SK-N-SH (cell line): ENCODE measurements around the gene USP40. TPM values are rescaled to one million over a fixed set of nuclear protein-coding genes. Genes with fewer than 3 reads are reported as not detected.
A peak's percentile ranks its signal among the peaks of the same experiment; 100 is the strongest.

Experiments used
- CTCF ChIA-PET: fragments of 300-600, 350-600 bp; formaldehyde crosslinking; extraction: SDS; loops from one replicate; lab custom pipeline; 2021; lab: Yijun Ruan, JAX
- POLR2A ChIA-PET: fragments of 350-600 bp; sonication (Branson Sonifier 250); formaldehyde crosslinking; extraction: SDS; loops from one replicate; lab custom pipeline; 2020; ENCODE audit warnings: antibody characterized with exemption, inconsistent platforms; lab: Yijun Ruan, JAX
- DNase-seq: peaks from one replicate; pipeline ENCODE4 v3.0.0; 2012
- H2AFZ ChIP-seq: fragments of 200-600 bp; sonication (generic); 2 replicates; pipeline ENCODE4 v1.8.1; 2016; ENCODE audit warnings: antibody characterized with exemption, mild to moderate bottlenecking, low read depth
- H3F3A ChIP-seq: fragments of 200-600 bp; sonication (generic); replicated peaks from 2 replicates; pipeline ENCODE3; 2016; ENCODE audit warnings: antibody characterized with exemption, mild to moderate bottlenecking; ENCODE audit not compliant: insufficient read depth
- H3K27ac ChIP-seq, 2 experiments: fragments of 200-500 bp in 1 of 2; fragments of 200-600 bp in 1 of 2; sonication (Bioruptor generic) in 1 of 2; sonication (generic), shearing (Covaris generic) in 1 of 2; 2 replicates each; pipeline versions ENCODE4 v1.5.1 to v1.6.1; 2014 to 2016; ENCODE audit warnings: low read depth in 2 of 2, inconsistent platforms in 1 of 2, low read length in 1 of 2, mild to moderate bottlenecking in 1 of 2, mixed read lengths in 1 of 2
- H3K27me3 ChIP-seq: fragments of 200-600 bp; sonication (generic), shearing (Covaris generic); 2 replicates; pipeline ENCODE4 v1.6.1; 2016; ENCODE audit warnings: mixed run types; ENCODE audit not compliant: insufficient read depth
- H3K36me3 ChIP-seq, 2 experiments: fragments of 200-500 bp in 1 of 2; fragments of 200-600 bp in 1 of 2; sonication (Bioruptor generic) in 1 of 2; sonication (generic) in 1 of 2; replicated peaks in 1 of 2; 2 replicates each; pipeline versions ENCODE3 to v1.5.1; 2014 to 2016; ENCODE audit warnings: low read length in 1 of 2, mild to moderate bottlenecking in 1 of 2; ENCODE audit not compliant: insufficient read depth in 2 of 2, control insufficient read depth in 1 of 2
- H3K4me1 ChIP-seq, 2 experiments: fragments of 200-500 bp in 1 of 2; fragments of 200-600 bp in 1 of 2; sonication (Bioruptor generic) in 1 of 2; sonication (generic), shearing (Covaris generic) in 1 of 2; 2 replicates each; pipeline versions ENCODE4 v1.5.1 to v1.6.1; 2014 to 2016; ENCODE audit warnings: low read depth in 1 of 2, low read length in 1 of 2, mixed run types in 1 of 2; ENCODE audit not compliant: insufficient read depth in 2 of 2, control insufficient read depth in 1 of 2
- H3K4me2 ChIP-seq: fragments of 200-600 bp; sonication (generic), shearing (Covaris generic); 2 replicates; pipeline ENCODE4 v1.6.1; 2017; ENCODE audit warnings: mixed run types
- H3K4me3 ChIP-seq, 2 experiments: fragments of 200-500 bp in 1 of 2; fragments of 200-600 bp in 1 of 2; sonication (Bioruptor generic) in 1 of 2; sonication (generic), shearing (Covaris generic) in 1 of 2; 2 replicates each; pipeline versions ENCODE4 v1.5.1 to v1.8.1; 2014 to 2016; ENCODE audit warnings: low read depth in 2 of 2, inconsistent platforms in 1 of 2, low read length in 1 of 2, mild to moderate bottlenecking in 1 of 2, mixed read lengths in 1 of 2, moderate library complexity in 1 of 2
- H3K79me2 ChIP-seq: fragments of 200-600 bp; sonication (generic); 2 replicates; pipeline ENCODE4 v1.8.1; 2017; ENCODE audit warnings: mild to moderate bottlenecking; ENCODE audit not compliant: insufficient read depth
- H3K9ac ChIP-seq: fragments of 200-600 bp; sonication (generic); 2 replicates; pipeline ENCODE4 v1.6.1; 2017; ENCODE audit warnings: mixed run types
- H3K9me2 ChIP-seq: fragments of 200-600 bp; sonication (generic); 2 replicates; pipeline ENCODE4 v1.6.1; 2017; ENCODE audit warnings: mixed run types
- H3K9me3 ChIP-seq: fragments of 200-600 bp; sonication (generic); 2 replicates; pipeline ENCODE4 v1.6.1; 2017; ENCODE audit warnings: mixed run types, mild to moderate bottlenecking, moderate library complexity
- H4K20me1 ChIP-seq: fragments of 200-600 bp; sonication (generic); 2 replicates; pipeline ENCODE4 v1.6.1; 2017; ENCODE audit warnings: mild to moderate bottlenecking, mixed run types; ENCODE audit not compliant: insufficient read depth
- CHD2 ChIP-seq: fragments of 150-350 bp; IDR thresholded peaks from 2 replicates; pipeline ENCODE4 v1.6.1; 2018; ENCODE audit warnings: low read length; ENCODE audit not compliant: partially characterized antibody
- ELF1 ChIP-seq: IDR thresholded peaks from 2 replicates; pipeline ENCODE4 v1.4.0; 2012
- EP300 ChIP-seq, 2 experiments: IDR thresholded peaks; 2 replicates each; pipeline versions ENCODE4 v1.4.0 to v1.6.1; 2012; ENCODE audit warnings: borderline replicate concordance in 1 of 2, low read depth in 1 of 2, low read length in 1 of 2
- EZH2phosphoT487 ChIP-seq: fragments of 200-600 bp; sonication (generic); IDR thresholded peaks from 2 replicates; pipeline ENCODE4 v1.6.1; 2017; ENCODE audit warnings: low read depth, mixed run types, mild to moderate bottlenecking, antibody characterized with exemption, moderate library complexity, borderline replicate concordance
- FOSL2 ChIP-seq: IDR thresholded peaks from 2 replicates; pipeline ENCODE4 v1.4.0; 2012; ENCODE audit warnings: low read depth, mild to moderate bottlenecking, moderate library complexity, borderline replicate concordance
- FOXM1 ChIP-seq: IDR thresholded peaks from 2 replicates; pipeline ENCODE4 v1.4.0; 2012; ENCODE audit warnings: low read depth, mild to moderate bottlenecking
- GABPA ChIP-seq: IDR thresholded peaks from 2 replicates; pipeline ENCODE4 v1.4.0; 2012; ENCODE audit warnings: low read depth, mild to moderate bottlenecking
- IRF3 ChIP-seq: fragments of 150-350 bp; IDR thresholded peaks from 2 replicates; pipeline ENCODE4 v1.6.1; 2016; ENCODE audit warnings: mild to moderate bottlenecking, low read depth, low read length
- MEF2A ChIP-seq: IDR thresholded peaks from 2 replicates; pipeline ENCODE4 v1.4.0; 2012; ENCODE audit warnings: low read depth, borderline replicate concordance
- MXI1 ChIP-seq: IDR thresholded peaks from 2 replicates; pipeline ENCODE4 v1.6.1; 2012; ENCODE audit warnings: mild to moderate bottlenecking, low read depth, low read length, improper control_type of control experiment
- POLR2AphosphoS5 ChIP-seq: IDR thresholded peaks from 2 replicates; pipeline ENCODE4 v1.6.1; 2012; ENCODE audit warnings: low read depth, low read length
- SIN3A ChIP-seq: IDR thresholded peaks from 2 replicates; pipeline ENCODE4 v1.6.1; 2012; ENCODE audit warnings: low read depth, mild to moderate bottlenecking, low read length, moderate library complexity, borderline replicate concordance
- TEAD4 ChIP-seq: IDR thresholded peaks from 2 replicates; pipeline ENCODE4 v1.4.0; 2012; ENCODE audit warnings: mild to moderate bottlenecking, borderline replicate concordance; ENCODE audit not compliant: insufficient read depth
- WGBS: methylation state at CpG from one replicate; pipeline ENCODE4 v1.1.6; 2017; ENCODE audit warnings: low lambda C conversion rate; 5-methylcytosine and 5-hydroxymethylcytosine counted together
- polyA plus RNA-seq, 3 experiments: library from polyadenylated mRNA; depleted of rRNA; stranded (reverse); fragments of >200 nt; gene quantifications; 2 replicates each; pipeline ENCODE4 v1.2.3, GENCODE V29; 2012
- TF ChIP-seq, protein P1 (sequence below): IDR thresholded peaks from 2 replicates; pipeline ENCODE4 v1.4.0; 2012; ENCODE audit warnings: low read depth, borderline replicate concordance
- TF ChIP-seq, protein P2 (sequence below): IDR thresholded peaks from 2 replicates; pipeline ENCODE4 v1.4.0; 2012; ENCODE audit warnings: low read depth, borderline replicate concordance
- TF ChIP-seq, protein P3 (sequence below): fragments of 150-350 bp; IDR thresholded peaks from 2 replicates; pipeline ENCODE4 v1.6.1; 2017; ENCODE audit warnings: antibody characterized with exemption, low read length, low read depth, borderline replicate concordance
- TF ChIP-seq, protein P4 (sequence below): IDR thresholded peaks from 2 replicates; pipeline ENCODE4 v1.6.1; 2012; ENCODE audit warnings: mild to moderate bottlenecking, low read depth, low read length, moderate library complexity
- TF ChIP-seq, protein P5 (sequence below): fragments of 200-600 bp; sonication (generic); IDR thresholded peaks from 2 replicates; pipeline ENCODE4 v1.6.1; 2017; ENCODE audit warnings: antibody characterized with exemption, mild to moderate bottlenecking, moderate library complexity

The USP40 gene
- polyA plus RNA-seq, 1 of the 3 experiments (the other 2 are of a cell fraction), result 37.0 TPM

DNA sequence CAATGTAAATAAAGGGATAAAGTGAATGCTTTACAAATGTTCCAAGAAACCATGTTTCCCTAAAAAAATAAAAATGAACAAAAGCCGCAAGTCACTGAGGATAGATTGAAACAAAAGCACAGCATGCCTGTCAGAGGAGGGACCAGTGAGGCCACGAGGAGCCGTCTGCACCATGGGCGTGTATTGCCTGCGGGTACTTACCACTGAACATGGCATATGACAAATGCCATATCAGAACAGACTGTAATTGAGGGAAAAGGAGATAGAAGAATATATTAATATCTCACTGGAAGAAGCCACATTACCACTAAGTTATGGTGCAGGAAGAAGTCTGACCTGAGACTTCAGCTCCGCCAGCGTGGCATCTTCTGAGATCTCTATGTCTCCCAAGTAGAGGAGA lies 75.8 kb downstream of the USP40 start:
- peaks cover 2 to 31% of the 10 kb centered on the region in 2 experiments; a peak in 3 of 4 replicates for H3K4me1 ChIP-seq
- H3K9ac ChIP-seq, result no peak overlapping the region
- no peaks in the 10 kb centered on the region for H3K27me3 ChIP-seq
- no peaks in the 10 kb centered on the region for H3K9me3 ChIP-seq
- 98% methylated on average over 7 of the region's 7 CpGs for WGBS
- no peak overlapping the region for H3K4me3 ChIP-seq
- no peak overlapping the region for H3K4me2 ChIP-seq
- DNase-seq, result no peak
- no peaks in the 10 kb centered on the region for H3K9me2 ChIP-seq
- POLR2A ChIA-PET, result no interaction called here
- no peaks in the 10 kb centered on the region for H4K20me1 ChIP-seq
- no peak for TF ChIP-seq EZH2phosphoT487
- TF ChIP-seq, protein P1, sequence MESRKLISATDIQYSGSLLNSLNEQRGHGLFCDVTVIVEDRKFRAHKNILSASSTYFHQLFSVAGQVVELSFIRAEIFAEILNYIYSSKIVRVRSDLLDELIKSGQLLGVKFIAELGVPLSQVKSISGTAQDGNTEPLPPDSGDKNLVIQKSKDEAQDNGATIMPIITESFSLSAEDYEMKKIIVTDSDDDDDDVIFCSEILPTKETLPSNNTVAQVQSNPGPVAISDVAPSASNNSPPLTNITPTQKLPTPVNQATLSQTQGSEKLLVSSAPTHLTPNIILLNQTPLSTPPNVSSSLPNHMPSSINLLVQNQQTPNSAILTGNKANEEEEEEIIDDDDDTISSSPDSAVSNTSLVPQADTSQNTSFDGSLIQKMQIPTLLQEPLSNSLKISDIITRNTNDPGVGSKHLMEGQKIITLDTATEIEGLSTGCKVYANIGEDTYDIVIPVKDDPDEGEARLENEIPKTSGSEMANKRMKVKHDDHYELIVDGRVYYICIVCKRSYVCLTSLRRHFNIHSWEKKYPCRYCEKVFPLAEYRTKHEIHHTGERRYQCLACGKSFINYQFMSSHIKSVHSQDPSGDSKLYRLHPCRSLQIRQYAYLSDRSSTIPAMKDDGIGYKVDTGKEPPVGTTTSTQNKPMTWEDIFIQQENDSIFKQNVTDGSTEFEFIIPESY, result no peak
- TF ChIP-seq, protein P2, sequence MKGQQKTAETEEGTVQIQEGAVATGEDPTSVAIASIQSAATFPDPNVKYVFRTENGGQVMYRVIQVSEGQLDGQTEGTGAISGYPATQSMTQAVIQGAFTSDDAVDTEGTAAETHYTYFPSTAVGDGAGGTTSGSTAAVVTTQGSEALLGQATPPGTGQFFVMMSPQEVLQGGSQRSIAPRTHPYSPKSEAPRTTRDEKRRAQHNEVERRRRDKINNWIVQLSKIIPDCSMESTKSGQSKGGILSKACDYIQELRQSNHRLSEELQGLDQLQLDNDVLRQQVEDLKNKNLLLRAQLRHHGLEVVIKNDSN, result no peak
- no peak for TF ChIP-seq ELF1
- no peak for TF ChIP-seq SIN3A
- no peak for TF ChIP-seq CHD2
- TF ChIP-seq MXI1, result no peak
- TF ChIP-seq POLR2AphosphoS5, result no peak
- no peak for TF ChIP-seq FOXM1
- TF ChIP-seq, protein P3, sequence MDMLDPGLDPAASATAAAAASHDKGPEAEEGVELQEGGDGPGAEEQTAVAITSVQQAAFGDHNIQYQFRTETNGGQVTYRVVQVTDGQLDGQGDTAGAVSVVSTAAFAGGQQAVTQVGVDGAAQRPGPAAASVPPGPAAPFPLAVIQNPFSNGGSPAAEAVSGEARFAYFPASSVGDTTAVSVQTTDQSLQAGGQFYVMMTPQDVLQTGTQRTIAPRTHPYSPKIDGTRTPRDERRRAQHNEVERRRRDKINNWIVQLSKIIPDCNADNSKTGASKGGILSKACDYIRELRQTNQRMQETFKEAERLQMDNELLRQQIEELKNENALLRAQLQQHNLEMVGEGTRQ, result no peak
- no peak for TF ChIP-seq FOSL2
- no peak for TF ChIP-seq GABPA
- no peak for TF ChIP-seq EP300 (IDR thresholded peaks at IDR 0.05; ENCODE audit: borderline replicate concordance in 1 of 2, low read depth in 1 of 2, low read length in 1 of 2)
- TF ChIP-seq, protein P4, sequence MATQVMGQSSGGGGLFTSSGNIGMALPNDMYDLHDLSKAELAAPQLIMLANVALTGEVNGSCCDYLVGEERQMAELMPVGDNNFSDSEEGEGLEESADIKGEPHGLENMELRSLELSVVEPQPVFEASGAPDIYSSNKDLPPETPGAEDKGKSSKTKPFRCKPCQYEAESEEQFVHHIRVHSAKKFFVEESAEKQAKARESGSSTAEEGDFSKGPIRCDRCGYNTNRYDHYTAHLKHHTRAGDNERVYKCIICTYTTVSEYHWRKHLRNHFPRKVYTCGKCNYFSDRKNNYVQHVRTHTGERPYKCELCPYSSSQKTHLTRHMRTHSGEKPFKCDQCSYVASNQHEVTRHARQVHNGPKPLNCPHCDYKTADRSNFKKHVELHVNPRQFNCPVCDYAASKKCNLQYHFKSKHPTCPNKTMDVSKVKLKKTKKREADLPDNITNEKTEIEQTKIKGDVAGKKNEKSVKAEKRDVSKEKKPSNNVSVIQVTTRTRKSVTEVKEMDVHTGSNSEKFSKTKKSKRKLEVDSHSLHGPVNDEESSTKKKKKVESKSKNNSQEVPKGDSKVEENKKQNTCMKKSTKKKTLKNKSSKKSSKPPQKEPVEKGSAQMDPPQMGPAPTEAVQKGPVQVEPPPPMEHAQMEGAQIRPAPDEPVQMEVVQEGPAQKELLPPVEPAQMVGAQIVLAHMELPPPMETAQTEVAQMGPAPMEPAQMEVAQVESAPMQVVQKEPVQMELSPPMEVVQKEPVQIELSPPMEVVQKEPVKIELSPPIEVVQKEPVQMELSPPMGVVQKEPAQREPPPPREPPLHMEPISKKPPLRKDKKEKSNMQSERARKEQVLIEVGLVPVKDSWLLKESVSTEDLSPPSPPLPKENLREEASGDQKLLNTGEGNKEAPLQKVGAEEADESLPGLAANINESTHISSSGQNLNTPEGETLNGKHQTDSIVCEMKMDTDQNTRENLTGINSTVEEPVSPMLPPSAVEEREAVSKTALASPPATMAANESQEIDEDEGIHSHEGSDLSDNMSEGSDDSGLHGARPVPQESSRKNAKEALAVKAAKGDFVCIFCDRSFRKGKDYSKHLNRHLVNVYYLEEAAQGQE, result no peak
- no peak for TF ChIP-seq IRF3
- TF ChIP-seq, protein P5, sequence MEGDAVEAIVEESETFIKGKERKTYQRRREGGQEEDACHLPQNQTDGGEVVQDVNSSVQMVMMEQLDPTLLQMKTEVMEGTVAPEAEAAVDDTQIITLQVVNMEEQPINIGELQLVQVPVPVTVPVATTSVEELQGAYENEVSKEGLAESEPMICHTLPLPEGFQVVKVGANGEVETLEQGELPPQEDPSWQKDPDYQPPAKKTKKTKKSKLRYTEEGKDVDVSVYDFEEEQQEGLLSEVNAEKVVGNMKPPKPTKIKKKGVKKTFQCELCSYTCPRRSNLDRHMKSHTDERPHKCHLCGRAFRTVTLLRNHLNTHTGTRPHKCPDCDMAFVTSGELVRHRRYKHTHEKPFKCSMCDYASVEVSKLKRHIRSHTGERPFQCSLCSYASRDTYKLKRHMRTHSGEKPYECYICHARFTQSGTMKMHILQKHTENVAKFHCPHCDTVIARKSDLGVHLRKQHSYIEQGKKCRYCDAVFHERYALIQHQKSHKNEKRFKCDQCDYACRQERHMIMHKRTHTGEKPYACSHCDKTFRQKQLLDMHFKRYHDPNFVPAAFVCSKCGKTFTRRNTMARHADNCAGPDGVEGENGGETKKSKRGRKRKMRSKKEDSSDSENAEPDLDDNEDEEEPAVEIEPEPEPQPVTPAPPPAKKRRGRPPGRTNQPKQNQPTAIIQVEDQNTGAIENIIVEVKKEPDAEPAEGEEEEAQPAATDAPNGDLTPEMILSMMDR, result no peak
- no peak for TF ChIP-seq MEF2A
- no peak for TF ChIP-seq TEAD4
- TF ChIP-seq, all 33 proteins: peak for 0
- H2AFZ ChIP-seq, result no peak overlapping the region
- peaks cover 26 to 28% of the 10 kb centered on the region in 2 experiments for H3K36me3 ChIP-seq
- H3K27ac ChIP-seq, result peak overlapping the region in 1 of 2 experiments; percentile 99; a peak in 1 of 4 replicates
- H3K79me2 ChIP-seq, result no peaks in the 10 kb centered on the region
- CTCF ChIA-PET, result interaction anchor here (1.1 kb wide), 1 partner anchor 26 kb away, joined by 3 read pairs; no protein-coding TSS in a partner anchor
- peaks cover 38% of the 10 kb centered on the region for H3F3A ChIP-seq
